SU-DHL-6 (cell line): Measurements from ENCODE around the gene PGC.

Experiments
- EZH2phosphoT487 ChIP-seq: fragments of 200-600 bp; sonication (generic), shearing (Covaris generic); conservative IDR thresholded peaks from 2 replicates; pipeline ENCODE4 v1.6.1; 2018; ENCODE audit warnings: mild to moderate bottlenecking, antibody characterized with exemption, low read length, moderate library complexity, mixed read lengths
- TF ChIP-seq, protein P1 (sequence below): fragments of 200-600 bp; sonication (generic); IDR thresholded peaks from one replicate; pipeline ENCODE4 v1.5.1; 2017; ENCODE audit warnings: antibody characterized with exemption, mild to moderate bottlenecking, low read length, moderate library complexity; ENCODE audit not compliant: insufficient read depth, poor library complexity, severe bottlenecking

DNA sequence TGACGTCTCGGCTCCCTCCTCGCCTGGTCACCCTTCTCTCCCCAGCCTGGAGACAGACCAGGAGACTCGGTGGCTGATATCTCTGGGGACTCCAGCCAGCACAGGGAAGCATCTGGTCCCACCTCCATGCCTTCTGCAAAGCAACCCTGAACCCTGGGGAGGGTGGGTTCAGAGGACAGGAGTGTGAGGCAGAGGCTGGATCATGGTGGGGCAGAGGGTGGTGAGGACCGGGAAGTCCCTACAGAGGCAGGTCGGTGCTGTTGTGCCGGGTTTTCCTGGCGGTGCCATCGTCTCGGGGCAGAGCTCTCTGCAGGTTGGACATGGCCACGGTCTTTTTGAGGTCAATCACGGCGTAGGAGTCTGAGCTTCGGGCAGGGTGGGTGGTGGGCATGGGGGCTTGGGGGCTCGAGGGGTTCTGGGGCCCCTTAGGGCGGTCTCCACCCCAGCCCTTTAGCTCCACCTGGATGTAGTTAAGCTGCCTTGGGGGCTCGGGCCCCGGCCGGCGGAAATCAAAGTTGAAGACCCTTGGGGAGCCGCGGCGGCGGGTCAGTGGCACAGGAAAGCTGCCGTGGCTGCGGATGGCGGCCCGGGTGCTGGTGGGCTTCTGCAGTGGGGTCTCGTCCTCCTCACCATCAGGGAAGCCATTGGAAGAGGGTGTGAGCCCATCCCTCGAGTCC is 23.3 kb upstream of the PGC start:
- TF ChIP-seq, protein P1, sequence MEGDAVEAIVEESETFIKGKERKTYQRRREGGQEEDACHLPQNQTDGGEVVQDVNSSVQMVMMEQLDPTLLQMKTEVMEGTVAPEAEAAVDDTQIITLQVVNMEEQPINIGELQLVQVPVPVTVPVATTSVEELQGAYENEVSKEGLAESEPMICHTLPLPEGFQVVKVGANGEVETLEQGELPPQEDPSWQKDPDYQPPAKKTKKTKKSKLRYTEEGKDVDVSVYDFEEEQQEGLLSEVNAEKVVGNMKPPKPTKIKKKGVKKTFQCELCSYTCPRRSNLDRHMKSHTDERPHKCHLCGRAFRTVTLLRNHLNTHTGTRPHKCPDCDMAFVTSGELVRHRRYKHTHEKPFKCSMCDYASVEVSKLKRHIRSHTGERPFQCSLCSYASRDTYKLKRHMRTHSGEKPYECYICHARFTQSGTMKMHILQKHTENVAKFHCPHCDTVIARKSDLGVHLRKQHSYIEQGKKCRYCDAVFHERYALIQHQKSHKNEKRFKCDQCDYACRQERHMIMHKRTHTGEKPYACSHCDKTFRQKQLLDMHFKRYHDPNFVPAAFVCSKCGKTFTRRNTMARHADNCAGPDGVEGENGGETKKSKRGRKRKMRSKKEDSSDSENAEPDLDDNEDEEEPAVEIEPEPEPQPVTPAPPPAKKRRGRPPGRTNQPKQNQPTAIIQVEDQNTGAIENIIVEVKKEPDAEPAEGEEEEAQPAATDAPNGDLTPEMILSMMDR = no peak
- TF ChIP-seq EZH2phosphoT487 = no peak
